Fibroblast of the aortic adventitia (primary cell): ENCODE measurements around the gene KANSL1L. TPM values are rescaled to one million over a fixed set of nuclear protein-coding genes. Genes with fewer than 3 reads are reported as not detected.
A peak's percentile ranks its signal among the peaks of the same experiment; 100 is the strongest.

ENCODE experiments used
- DNase-seq: peaks from one replicate; pipeline ENCODE4 v3.0.0-alpha.2; 2010; ENCODE audit warnings: low read depth
- H3K4me3 ChIP-seq: 2 replicates; pipeline ENCODE4 v1.5.1; 2011; ENCODE audit warnings: low read depth, mild to moderate bottlenecking, control low read depth, low read length, moderate library complexity
- total RNA-seq: library from RNA; depleted of rRNA; stranded (reverse); fragments of >200 nt; gene quantifications from 2 replicates; pipeline ENCODE4 v1.2.3, GENCODE V29; 2012; ENCODE audit warnings: low replicate concordance
- TF ChIP-seq, protein P1 (sequence below): IDR thresholded peaks from 2 replicates; pipeline ENCODE4 v1.5.1; 2011; ENCODE audit warnings: mild to moderate bottlenecking, low read length, control low read depth, inconsistent platforms; ENCODE audit not compliant: insufficient read depth

Gene KANSL1L
- total RNA-seq, 1 donor: 28.2 TPM

DNA sequence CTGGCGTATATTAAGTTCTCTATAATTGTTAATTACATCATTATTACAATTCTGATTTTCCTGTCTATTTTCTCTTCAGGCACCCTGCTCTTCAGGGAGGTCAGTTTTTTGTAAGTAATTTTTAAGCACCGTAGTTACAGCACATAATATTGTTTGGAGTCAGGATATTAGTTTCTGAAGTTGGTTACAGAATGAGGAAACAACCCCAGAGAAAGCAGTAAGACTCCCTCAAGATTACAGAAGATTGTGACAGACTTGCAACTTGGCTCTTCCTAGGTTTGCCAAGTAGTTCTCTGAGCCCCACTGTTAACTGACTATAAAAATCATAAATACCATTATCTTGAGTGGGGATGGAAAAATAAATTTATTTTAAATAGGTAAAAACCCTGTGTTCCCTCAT is 167.8 kb downstream of the KANSL1L start:
- TF ChIP-seq, protein P1, sequence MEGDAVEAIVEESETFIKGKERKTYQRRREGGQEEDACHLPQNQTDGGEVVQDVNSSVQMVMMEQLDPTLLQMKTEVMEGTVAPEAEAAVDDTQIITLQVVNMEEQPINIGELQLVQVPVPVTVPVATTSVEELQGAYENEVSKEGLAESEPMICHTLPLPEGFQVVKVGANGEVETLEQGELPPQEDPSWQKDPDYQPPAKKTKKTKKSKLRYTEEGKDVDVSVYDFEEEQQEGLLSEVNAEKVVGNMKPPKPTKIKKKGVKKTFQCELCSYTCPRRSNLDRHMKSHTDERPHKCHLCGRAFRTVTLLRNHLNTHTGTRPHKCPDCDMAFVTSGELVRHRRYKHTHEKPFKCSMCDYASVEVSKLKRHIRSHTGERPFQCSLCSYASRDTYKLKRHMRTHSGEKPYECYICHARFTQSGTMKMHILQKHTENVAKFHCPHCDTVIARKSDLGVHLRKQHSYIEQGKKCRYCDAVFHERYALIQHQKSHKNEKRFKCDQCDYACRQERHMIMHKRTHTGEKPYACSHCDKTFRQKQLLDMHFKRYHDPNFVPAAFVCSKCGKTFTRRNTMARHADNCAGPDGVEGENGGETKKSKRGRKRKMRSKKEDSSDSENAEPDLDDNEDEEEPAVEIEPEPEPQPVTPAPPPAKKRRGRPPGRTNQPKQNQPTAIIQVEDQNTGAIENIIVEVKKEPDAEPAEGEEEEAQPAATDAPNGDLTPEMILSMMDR: no peak
- DNase-seq: peak; percentile 59
- peak overlapping the region; percentile 81 for H3K4me3 ChIP-seq

DNA sequence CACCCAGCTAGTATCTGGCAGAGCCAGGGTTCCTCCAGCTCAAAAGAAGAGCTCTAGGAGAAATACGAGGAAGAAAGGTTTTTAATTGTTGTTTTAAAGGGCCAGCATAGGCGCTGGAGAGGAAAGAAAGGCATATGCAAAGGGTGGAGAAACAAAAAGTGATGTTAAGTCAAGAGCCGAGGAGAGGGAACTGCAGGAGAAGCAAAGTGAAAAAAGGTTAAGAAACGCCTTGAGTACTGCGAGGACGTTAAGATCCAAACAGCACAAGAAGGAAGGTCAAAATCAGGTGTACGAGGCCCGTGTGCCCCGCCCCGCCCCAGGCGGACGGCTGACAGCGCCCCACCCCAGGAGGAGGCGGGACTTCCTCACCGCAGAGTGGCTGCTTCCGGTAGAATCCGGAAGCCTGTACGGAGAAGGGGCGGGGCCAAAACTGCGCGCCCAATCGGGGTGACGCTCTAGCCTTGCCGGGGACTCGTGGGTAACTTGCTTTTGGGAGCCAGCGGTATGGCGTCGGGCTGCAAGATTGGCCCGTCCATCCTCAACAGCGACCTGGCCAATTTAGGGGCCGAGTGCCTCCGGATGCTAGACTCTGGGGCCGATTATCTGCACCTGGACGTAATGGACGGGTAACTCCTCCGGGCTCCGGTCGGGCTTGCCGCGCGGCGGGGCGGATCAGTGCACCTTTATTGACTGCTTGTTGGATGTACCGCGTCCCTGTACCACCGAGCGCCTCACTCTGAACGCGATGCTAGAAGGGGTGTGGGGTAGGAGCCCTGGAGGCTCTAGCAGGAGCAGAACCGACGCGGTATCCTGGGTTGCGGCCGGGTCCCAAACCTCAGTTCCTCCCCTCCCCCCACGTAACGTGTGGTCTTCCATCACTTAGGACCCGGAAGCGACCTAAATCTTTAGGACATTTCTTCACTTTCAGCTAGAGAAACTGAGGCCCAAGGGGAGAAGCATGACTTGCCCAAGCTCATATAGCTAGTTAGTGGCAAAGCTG is 168.8 kb downstream of the KANSL1L start, which contains the start of gene RPE:
TSS of gene RPE (plus strand) at position 481 of the 1,000 bp plus-strand sequence. CDS start at position 505, 24 bp downstream.
- TF ChIP-seq, protein P1: no peak
- peak; percentile 89 for DNase-seq
- peak within 1 kb of the TSS; percentile 81 for H3K4me3 ChIP-seq

DNA sequence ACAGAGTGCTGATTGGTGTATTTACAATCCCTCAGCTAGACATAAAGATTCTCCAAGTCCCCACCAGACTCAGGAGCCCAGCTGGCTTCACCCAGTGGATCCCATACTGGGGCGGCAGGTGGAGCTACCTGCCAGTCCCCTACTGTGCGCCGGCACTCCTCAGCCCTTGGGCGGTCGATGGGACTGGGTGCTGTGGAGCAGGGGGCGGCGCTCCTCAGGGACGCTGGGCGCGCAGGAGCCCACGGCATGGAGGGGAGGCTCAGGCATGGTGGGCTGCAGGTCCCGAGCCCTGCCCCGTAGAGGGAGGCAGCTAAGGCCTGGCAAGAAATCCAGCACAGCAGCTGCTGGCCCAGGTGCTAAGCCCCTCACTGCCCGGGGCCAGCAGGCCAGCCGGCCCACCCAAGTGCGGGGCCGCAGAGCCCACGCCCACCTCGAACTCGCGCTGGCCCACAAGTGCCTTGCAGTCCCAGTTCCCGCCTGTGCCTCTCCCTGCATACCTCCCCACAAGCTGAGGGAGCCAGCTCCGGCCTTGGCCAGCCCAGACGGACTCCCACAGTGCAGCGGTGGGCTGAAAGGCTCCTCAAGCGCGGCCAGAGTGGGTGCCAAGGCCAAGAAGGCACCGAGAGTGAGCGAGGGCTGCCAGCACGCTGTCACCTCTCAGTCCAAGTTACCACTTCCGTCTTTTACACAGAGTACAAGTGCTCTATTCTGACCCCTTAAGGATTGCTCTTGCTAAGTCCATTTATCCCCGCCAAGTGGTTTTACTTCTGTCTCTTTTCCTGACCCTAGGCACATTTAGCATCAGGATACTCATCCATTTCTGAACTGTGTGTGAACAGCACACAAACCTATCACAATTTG is 170.5 kb downstream of the KANSL1L start:
- no peak for DNase-seq
- no peak overlapping the region for H3K4me3 ChIP-seq
- TF ChIP-seq, protein P1: no peak

DNA sequence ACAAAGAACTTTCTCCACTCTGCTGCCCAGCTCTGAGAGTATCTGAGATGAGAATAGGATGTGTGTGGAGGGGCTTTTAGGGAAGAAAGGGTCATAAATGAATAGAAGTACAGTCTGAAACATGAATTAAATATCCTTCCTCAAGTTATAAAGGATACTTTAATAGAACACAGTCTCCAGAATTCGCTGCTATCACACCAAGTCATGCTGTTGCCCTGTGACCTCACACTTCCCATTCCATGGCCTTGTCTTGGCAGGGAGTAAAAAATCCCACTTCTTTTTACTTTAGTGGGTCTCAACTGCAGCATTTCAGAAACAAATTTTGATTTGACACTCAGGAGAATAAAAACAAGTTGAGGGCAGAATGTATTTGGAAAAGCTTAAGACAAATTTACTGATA is 172.6 kb downstream of the KANSL1L start:
- TF ChIP-seq, protein P1: no peak
- DNase-seq: no peak
- H3K4me3 ChIP-seq: no peak overlapping the region

DNA sequence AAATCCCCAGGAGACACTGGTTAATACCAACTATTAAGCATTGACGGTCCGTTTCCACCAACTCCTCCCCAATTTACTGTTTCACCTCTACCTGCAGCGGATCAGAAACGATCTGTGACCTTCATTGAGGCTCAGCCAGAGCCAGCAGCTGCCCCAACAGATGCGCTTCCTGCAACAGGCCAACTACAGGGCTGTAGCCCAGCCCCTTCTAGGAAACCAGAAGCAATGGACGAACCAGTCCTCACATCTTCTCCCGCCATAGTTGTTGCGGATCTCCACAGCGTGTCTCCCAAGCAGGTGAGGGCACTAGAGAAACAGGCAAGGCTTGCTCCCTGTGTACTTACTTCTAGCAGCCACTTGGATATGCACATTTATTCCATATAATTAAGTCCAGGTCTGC is 177.2 kb downstream of the KANSL1L start:
- DNase-seq: no peak
- H3K4me3 ChIP-seq: no peak overlapping the region
- TF ChIP-seq, protein P1: no peak

GRCh38 chr2:209990838-209991237 is 180.4 kb downstream of the KANSL1L start:
- no peak overlapping the region for H3K4me3 ChIP-seq
- DNase-seq: no peak
- TF ChIP-seq, protein P1: no peak
